Left ventricle myocardium inferior (tissue), 1 donor: ENCODE results near the gene ARIH2. TPM values are rescaled to one million over a fixed set of nuclear protein-coding genes. Genes with fewer than 3 reads are reported as not detected.
"Not testable (repeated sequence)": the region's sequence is repeated elsewhere in the genome, so short reads cannot be mapped to it uniquely, and the experiment has no call there.

Experiments
- DNase-seq: peaks from one replicate; pipeline ENCODE4 v3.0.0-alpha.2; 2020
- H3K27ac ChIP-seq: fragments of 200-600 bp; replicated peaks from 2 replicates; pipeline ENCODE4 v1.8.0; 2021
- H3K27me3 ChIP-seq: fragments of 200-600 bp; 2 replicates; pipeline ENCODE4 v1.8.0; 2021; ENCODE audit warnings: low read depth
- H3K36me3 ChIP-seq: fragments of 200-600 bp; 2 replicates; pipeline ENCODE4 v1.8.0; 2021
- H3K4me1 ChIP-seq: fragments of 200-600 bp; 2 replicates; pipeline ENCODE4 v1.8.0; 2021
- H3K4me3 ChIP-seq: fragments of 200-600 bp; 2 replicates; pipeline ENCODE4 v1.8.0; 2021; ENCODE audit warnings: mild to moderate bottlenecking, moderate library complexity
- H3K9me3 ChIP-seq: fragments of 200-600 bp; replicated peaks from 2 replicates; pipeline ENCODE4 v1.8.0; 2021
- CTCF ChIP-seq: fragments of 200-600 bp; IDR thresholded peaks from 2 replicates; pipeline ENCODE4 v1.8.0; 2021; ENCODE audit warnings: antibody characterized with exemption, mild to moderate bottlenecking, borderline replicate concordance
- intact Hi-C: fragments of 100-400 bp; cut with micrococcal nuclease; formaldehyde crosslinking; loops from one replicate; pipeline ENCODE4 v1.11.0; 2022
- total RNA-seq: library from RNA; stranded (reverse); fragmentation: NEBNext Ultra II Directional; extraction: Animal tissue kit (Norgen Biotek cat#: 25700); gene quantifications from one replicate; pipeline ENCODE4 v1.2.1, GENCODE V29; 2021
- donor health status: DM: no; HTN: yes; CAD: no; lungs with severe emphysema.

ARIH2 gene
- total RNA-seq, 1 donor from 2014 or later, result 180 TPM

DNA sequence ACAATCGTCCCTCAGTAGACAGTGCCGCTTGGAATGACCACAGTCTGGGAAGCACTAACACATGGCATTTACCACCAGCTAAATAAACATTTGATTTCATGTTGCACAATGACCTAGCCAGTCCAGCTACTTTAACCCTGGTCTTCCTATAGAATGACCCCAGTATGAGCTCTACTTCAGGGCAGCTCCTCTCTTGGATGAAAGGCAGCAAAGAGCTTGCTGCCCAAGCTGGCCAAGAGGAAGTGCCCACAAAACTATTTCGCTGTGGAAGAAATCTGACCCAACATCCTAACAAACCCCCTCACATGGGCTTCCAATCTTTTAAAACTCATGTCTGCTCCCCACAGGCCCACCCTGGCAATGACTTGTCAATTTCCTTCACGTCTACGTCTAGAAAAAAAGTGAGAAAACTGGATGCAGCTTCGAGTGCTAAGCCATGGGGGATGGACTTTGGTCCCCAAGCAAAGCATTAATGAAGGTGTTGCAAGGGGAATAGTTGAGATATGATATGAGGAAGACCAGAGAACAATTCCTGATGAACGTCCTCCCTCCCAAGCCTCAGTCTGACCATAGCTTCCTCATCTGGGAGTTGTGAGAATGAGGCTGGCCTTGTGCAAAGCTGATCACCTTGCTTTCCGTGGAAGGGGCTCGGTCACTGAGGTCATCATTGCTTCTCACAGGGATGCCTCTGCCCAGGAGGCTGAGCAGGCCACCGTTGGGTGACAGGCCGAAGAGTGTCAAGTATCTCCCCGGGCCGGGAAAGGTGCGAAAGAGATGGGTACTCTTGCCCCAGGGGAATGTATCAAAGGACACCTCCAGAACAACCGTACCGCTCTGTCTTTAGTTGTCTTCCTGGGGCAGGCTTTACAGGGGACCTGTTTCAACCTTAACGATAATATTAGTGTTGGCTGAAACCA is 20.9 kb upstream of the ARIH2 start:
- Histone ChIP-seq H3K27me3 (no peaks in the 10 kb centered on the region), H3K4me1 (peaks cover 32% of the 10 kb centered on the region), H3K4me3 (peak overlapping the region; percentile 75), H3K27ac (peak overlapping the region; percentile 89), H3K9me3 (no peaks in the 10 kb centered on the region), H3K36me3 (no peaks in the 10 kb centered on the region)
- no peak for DNase-seq
- no peak for TF ChIP-seq CTCF
- intact Hi-C loops, result no loop called here

DNA sequence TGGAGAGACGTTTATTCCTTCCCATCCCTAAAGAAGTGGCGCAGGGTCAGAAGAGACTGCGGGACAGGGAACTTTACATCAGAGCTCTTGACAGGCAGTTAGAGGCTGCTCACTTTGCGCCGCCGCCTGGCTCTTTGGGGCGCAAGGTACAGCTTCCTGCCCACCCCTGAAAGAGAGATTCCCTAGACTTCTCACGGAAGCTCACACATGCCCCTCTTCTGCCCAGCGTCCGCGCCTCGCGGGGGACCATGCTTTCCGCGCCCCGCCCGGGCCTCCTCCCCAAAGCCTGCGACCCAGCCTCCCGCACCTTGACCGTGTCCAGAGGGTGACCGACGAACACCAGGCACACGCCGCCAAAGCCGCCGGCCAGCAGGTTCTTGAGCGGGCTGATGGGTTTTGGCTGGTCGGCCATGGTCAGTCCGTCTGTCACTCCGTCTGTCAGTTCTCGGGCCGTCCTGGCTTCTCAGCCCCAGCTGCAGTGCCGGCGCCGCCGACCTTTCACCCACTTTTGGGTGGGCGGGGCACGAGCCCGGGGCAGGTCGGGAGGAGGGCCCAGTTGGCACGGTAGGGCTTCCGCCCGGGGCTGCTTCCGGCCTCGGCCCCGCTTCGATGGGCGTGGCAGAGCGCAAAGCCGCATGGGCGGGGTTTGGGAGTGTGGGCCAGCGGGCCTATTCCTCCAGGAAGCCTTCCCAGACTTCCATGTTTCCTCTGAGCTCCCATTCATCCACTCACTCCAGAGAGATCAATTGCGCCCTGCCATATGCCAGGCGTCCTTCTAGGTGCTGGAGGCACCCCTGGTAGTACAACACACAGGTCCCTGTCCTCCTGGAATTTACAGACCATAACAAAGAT is 20.0 kb upstream of the ARIH2 start, which contains the start of gene SLC25A20:
Gene SLC25A20, minus strand, starts transcription at position 500 of the 852 bp plus-strand sequence. Its CDS starts 88 bp downstream, at position 412.
- no peak for TF ChIP-seq CTCF
- peak within 1 kb of the TSS; percentile 75 for H3K4me3 ChIP-seq
- peak; percentile 94 for DNase-seq
- peaks cover 32% of the 10 kb centered on the region for H3K4me1 ChIP-seq
- H3K27me3 ChIP-seq, result no peaks in the 10 kb centered on the region
- intact Hi-C loops, result no loop called here
- no peaks in the 10 kb centered on the region for H3K9me3 ChIP-seq
- no peaks in the 10 kb centered on the region for H3K36me3 ChIP-seq
- H3K27ac ChIP-seq, result peak within 1 kb of the TSS; percentile 89

DNA sequence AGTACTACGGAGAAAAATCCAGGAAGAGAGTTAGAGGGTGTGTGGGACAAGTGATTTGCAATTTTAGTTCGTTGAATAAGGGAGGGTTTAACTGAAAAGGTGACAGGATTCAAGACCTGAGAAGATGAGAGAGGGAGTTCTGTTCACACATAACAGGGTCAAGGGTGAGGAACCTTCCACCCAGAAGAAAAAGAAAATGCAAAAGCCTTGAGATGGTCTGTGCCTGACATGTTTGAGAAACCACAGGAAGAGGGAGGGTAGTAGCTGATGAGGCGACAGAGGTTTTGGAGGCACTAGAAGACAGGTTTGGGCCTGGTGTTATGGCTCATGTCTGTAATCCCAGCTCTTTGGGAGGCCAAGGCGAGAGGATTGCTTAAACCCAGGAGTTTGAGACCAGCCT is 19.4 kb upstream of the ARIH2 start:
- Histone ChIP-seq H3K27ac (peak overlapping the region; percentile 89), H3K4me1 (peaks cover 32% of the 10 kb centered on the region), H3K27me3 (no peaks in the 10 kb centered on the region), H3K36me3 (no peaks in the 10 kb centered on the region), H3K4me3 (peak overlapping the region; percentile 75), H3K9me3 (no peaks in the 10 kb centered on the region)
- no peak for TF ChIP-seq CTCF
- no peak for DNase-seq
- intact Hi-C loops, result no loop called here

GRCh38 chr3:48907026-48907425 is 11.6 kb upstream of the ARIH2 start:
- DNase-seq, H3K36me3 ChIP-seq, H3K9me3 ChIP-seq, H3K4me1 ChIP-seq, H3K27me3 ChIP-seq, H3K4me3 ChIP-seq, intact Hi-C loops, H3K27ac ChIP-seq: not testable (repeated sequence)

GRCh38 chr3:48915296-48915695 is 3.3 kb upstream of the ARIH2 start:
- no peak for DNase-seq
- Histone ChIP-seq H3K4me1 (peaks cover 32% of the 10 kb centered on the region), H3K9me3 (no peaks in the 10 kb centered on the region), H3K27ac (no peak overlapping the region), H3K27me3 (no peaks in the 10 kb centered on the region), H3K4me3 (no peak overlapping the region), H3K36me3 (no peaks in the 10 kb centered on the region)
- TF ChIP-seq CTCF, result no peak
- intact Hi-C loops, result no loop called here
